ENCODE data around the gene ZNF850.

DNA sequence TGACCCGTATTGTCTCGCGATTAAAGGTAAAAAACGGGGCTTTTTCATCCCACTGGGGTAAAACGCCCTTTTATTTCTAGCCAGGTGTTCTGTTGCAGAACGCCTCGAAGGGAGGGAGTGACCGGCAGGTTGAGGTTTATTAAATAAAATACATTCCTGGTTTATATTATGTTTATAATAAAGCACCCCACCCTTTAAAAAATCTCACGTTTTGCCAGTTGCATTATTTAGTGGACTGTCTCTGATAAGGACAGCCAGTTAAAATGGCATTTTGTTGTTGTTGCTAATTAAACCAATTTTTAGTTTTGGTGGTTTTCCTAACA, 25.1 kb upstream of the ZNF850 start:
- TF ChIP-seq, protein P1, sequence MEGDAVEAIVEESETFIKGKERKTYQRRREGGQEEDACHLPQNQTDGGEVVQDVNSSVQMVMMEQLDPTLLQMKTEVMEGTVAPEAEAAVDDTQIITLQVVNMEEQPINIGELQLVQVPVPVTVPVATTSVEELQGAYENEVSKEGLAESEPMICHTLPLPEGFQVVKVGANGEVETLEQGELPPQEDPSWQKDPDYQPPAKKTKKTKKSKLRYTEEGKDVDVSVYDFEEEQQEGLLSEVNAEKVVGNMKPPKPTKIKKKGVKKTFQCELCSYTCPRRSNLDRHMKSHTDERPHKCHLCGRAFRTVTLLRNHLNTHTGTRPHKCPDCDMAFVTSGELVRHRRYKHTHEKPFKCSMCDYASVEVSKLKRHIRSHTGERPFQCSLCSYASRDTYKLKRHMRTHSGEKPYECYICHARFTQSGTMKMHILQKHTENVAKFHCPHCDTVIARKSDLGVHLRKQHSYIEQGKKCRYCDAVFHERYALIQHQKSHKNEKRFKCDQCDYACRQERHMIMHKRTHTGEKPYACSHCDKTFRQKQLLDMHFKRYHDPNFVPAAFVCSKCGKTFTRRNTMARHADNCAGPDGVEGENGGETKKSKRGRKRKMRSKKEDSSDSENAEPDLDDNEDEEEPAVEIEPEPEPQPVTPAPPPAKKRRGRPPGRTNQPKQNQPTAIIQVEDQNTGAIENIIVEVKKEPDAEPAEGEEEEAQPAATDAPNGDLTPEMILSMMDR (IDR thresholded peaks at IDR 0.05): no peak
- no peak for TF ChIP-seq POLR2A (IDR thresholded peaks at IDR 0.05)
